Muscle layer of colon (tissue), 2 donors: ENCODE measurements around the gene NRP1.

Experiments used
- H3K27ac ChIP-seq: one replicate; pipeline ENCODE4 v1.7.0; 2013; ENCODE audit warnings: low read depth, mild to moderate bottlenecking, low read length, moderate library complexity
- H3K27me3 ChIP-seq, 2 donors: one replicate each; pipeline ENCODE4 v1.7.0; 2013; ENCODE audit warnings: low read length in 2 of 2, mild to moderate bottlenecking in 2 of 2; ENCODE audit not compliant: insufficient read depth in 2 of 2, control insufficient read depth in 1 of 2
- H3K36me3 ChIP-seq: one replicate; pipeline ENCODE4 v1.7.0; 2013; ENCODE audit warnings: mild to moderate bottlenecking, low read length; ENCODE audit not compliant: insufficient read depth
- H3K4me1 ChIP-seq: one replicate; pipeline ENCODE4 v1.7.0; 2013; ENCODE audit warnings: mild to moderate bottlenecking, low read length; ENCODE audit not compliant: insufficient read depth
- H3K4me3 ChIP-seq, 2 donors: one replicate each; pipeline ENCODE4 v1.7.0; 2013; ENCODE audit warnings: low read length in 2 of 2, low read depth in 1 of 2, mild to moderate bottlenecking in 1 of 2, moderate library complexity in 1 of 2
- H3K9ac ChIP-seq: one replicate; pipeline ENCODE4 v1.7.0; 2013; ENCODE audit warnings: low read length
- H3K9me3 ChIP-seq: one replicate; pipeline ENCODE4 v1.7.0; 2013; ENCODE audit warnings: mild to moderate bottlenecking, low read length
- donor health status: abdominal sarcoma.
- donor health status: Adenocarcinoma of cecum.

Gene NRP1

DNA sequence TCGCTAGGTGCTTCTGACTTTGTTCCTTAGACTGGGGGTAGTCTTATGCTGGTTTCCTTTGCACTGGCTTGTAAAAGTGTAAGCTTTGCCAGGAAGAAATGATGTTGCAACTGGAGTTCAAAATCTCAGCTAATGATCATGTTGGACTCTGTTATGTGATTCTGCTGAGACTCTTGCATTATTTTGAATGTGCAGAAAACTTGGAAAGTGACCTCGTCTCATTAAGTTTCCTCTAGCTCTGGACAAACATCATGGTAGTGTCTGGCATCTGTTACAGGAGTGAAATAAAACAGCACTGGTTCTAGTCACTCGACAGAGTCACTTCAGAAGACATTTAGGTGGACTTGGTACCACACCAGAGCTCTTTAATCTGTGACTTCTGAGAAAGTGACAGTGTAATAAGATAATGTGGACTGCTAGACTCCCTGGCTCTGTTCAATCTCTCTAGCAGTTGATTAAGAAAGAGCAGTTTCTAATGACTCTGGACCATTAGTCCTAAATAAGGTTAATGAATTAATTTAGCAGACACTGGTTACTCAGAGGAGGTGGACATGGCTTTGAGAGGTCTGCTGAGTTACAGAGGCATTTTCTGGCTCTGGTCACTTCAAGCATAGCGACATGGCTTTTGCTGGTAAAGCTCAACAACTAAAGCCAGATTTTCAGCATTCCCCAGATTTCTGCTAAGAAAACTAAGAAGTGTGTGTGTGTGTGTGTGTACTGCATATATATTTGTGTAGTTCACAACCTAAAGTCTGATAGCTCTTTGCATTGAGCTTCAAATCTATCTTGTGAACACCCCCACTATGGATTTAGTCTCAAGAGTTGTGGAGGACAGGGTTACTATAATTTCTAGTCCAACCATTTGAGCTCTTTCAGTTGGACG, 2.0 kb downstream of the NRP1 start:
- Histone ChIP-seq H3K27ac (peak overlapping the region; percentile 30), H3K9ac (peak overlapping the region; percentile 39), H3K9me3 (no peaks in the 10 kb centered on the region), H3K36me3 (no peaks in the 10 kb centered on the region), H3K4me3 (peak overlapping the region; percentile 24 to 82), H3K27me3 (no peaks in the 10 kb centered on the region), H3K4me1 (peaks cover 17% of the 10 kb centered on the region)

GRCh38 chr10:33331379-33331694, 3.1 kb downstream of the NRP1 start:
- no peaks in the 10 kb centered on the region for H3K9me3 ChIP-seq
- H3K9ac ChIP-seq: no peak overlapping the region
- no peaks in the 10 kb centered on the region for H3K36me3 ChIP-seq
- H3K4me3 ChIP-seq: peak overlapping the region in 1 of 2 donors; percentile 82
- H3K27me3 ChIP-seq: no peaks in the 10 kb centered on the region
- H3K27ac ChIP-seq: no peak overlapping the region
- H3K4me1 ChIP-seq: peaks cover 18% of the 10 kb centered on the region

- peak overlapping the region; percentile 54 for H3K27ac ChIP-seq
Measured at GRCh38 chr10:33330543-33331378, 3.7 kb downstream of the NRP1 start.

GRCh38 chr10:33329178-33329577, 5.3 kb downstream of the NRP1 start:
- H3K4me1 ChIP-seq: peaks cover 27% of the 10 kb centered on the region
- H3K9me3 ChIP-seq: no peaks in the 10 kb centered on the region
- no peak overlapping the region for H3K27ac ChIP-seq
- no peaks in the 10 kb centered on the region for H3K27me3 ChIP-seq
- no peak overlapping the region for H3K4me3 ChIP-seq
- no peaks in the 10 kb centered on the region for H3K36me3 ChIP-seq
- H3K9ac ChIP-seq: no peak overlapping the region

More at GRCh38 chr10:33330543-33331378, 3.7 kb downstream of the NRP1 start:
- no peaks in the 10 kb centered on the region for H3K27me3 ChIP-seq
- peaks cover 24% of the 10 kb centered on the region for H3K4me1 ChIP-seq
- no peaks in the 10 kb centered on the region for H3K36me3 ChIP-seq
- no peak overlapping the region for H3K9ac ChIP-seq
- H3K4me3 ChIP-seq: peak overlapping the region; percentile 18 to 82
- H3K9me3 ChIP-seq: no peaks in the 10 kb centered on the region

GRCh38 chr10:33328253-33328652, 6.2 kb downstream of the NRP1 start:
- Histone ChIP-seq H3K27ac (no peak overlapping the region), H3K4me1 (peaks cover 27% of the 10 kb centered on the region), H3K27me3 (no peaks in the 10 kb centered on the region), H3K36me3 (no peaks in the 10 kb centered on the region), H3K4me3 (no peak overlapping the region), H3K9me3 (no peaks in the 10 kb centered on the region), H3K9ac (no peak overlapping the region)

- no peak overlapping the region for H3K27ac ChIP-seq
- H3K9me3 ChIP-seq: no peaks in the 10 kb centered on the region
- H3K4me1 ChIP-seq: peaks cover 27% of the 10 kb centered on the region
- H3K9ac ChIP-seq: no peak overlapping the region
- H3K4me3 ChIP-seq: no peak overlapping the region
- H3K36me3 ChIP-seq: no peaks in the 10 kb centered on the region
- no peaks in the 10 kb centered on the region for H3K27me3 ChIP-seq
Measured at GRCh38 chr10:33327751-33328150, 6.7 kb downstream of the NRP1 start.

DNA sequence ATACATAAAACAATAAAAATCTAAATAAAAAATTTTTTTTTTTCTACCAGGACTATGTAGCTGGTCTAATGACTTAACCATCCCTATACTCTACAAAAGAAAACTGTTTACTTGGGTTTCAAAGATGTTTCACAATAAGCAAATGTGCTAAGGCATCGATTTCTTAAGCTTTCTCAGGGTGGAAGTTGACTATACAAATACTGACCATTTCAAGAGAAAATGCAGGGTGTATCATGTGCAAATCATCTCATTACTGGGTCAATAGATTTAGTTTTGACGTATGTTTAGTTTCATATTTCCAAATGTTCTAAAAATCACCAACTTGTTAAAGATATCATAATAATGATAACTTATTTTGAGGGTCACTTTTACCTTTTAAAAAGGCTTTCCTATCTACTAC, 7.5 kb downstream of the NRP1 start:
- Histone ChIP-seq H3K4me3 (no peak overlapping the region), H3K9me3 (no peaks in the 10 kb centered on the region), H3K27ac (no peak overlapping the region), H3K36me3 (no peaks in the 10 kb centered on the region), H3K4me1 (peaks cover 24% of the 10 kb centered on the region), H3K9ac (no peak overlapping the region), H3K27me3 (no peaks in the 10 kb centered on the region)

DNA sequence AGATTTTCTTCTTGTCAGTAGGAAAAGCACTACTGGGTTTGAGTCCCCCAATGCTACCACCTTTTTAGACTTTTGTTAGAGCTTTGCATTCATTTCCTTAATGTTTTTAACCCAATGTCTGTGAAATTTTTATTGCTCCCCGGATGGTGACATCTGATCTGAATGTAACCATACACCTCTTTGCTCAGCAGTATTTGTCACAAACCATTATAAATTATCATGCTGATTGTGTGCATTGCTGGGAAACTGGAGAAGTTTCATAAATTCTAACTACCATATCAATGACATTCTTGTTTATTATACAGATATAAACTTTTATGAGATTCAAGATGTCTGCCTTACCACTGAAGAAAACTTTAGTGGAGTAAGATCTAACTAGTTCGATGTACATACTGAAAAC, 8.5 kb downstream of the NRP1 start:
- H3K36me3 ChIP-seq: no peaks in the 10 kb centered on the region
- peaks cover 26% of the 10 kb centered on the region for H3K4me1 ChIP-seq
- no peak overlapping the region for H3K9ac ChIP-seq
- H3K27me3 ChIP-seq: no peaks in the 10 kb centered on the region
- H3K27ac ChIP-seq: no peak overlapping the region
- no peaks in the 10 kb centered on the region for H3K9me3 ChIP-seq
- no peak overlapping the region for H3K4me3 ChIP-seq

DNA sequence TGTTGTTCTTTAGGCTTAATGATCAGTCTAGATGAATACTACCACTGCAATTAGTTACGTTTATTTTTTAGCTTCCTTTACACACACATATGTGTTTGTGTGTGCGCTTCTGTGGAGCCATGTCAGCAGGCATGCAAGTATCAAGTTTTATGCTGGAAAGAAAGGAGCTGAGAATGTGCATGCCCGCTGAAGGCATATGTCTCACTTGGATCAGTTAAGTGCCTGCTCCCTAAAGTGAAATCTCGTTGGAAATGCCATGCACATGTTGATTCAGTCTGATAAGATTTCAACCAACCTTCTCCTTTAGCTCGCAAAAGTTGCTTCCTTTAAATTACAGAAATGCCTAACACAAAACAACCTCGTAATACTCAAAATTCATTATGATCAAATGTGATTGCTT, 10.7 kb downstream of the NRP1 start:
- H3K27ac ChIP-seq: no peak overlapping the region
- H3K4me3 ChIP-seq: no peak overlapping the region
- peaks cover 26% of the 10 kb centered on the region for H3K4me1 ChIP-seq
- H3K9me3 ChIP-seq: no peaks in the 10 kb centered on the region
- no peaks in the 10 kb centered on the region for H3K36me3 ChIP-seq
- no peaks in the 10 kb centered on the region for H3K27me3 ChIP-seq
- no peak overlapping the region for H3K9ac ChIP-seq

DNA sequence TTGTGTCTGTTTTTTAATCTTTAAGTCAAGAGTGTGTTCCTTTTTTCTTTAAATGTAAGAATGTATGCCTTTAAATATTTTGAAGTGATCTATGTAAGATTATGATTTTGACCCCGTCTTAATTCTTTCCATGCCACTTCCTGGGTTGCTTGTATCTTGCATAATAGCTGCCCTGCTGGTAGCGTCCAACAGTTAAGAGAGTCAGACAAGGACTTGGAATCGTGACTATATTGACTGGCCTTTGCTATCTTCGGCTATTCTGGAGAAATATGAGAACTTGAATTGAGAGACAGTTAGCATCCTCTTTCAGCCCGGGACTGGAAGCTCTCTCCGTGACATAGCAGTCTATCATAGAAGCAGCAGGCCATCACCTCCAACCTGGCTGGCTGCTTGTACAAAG, 13.0 kb downstream of the NRP1 start:
- no peak overlapping the region for H3K4me3 ChIP-seq
- no peak overlapping the region for H3K9ac ChIP-seq
- H3K36me3 ChIP-seq: no peaks in the 10 kb centered on the region
- H3K27ac ChIP-seq: no peak overlapping the region
- H3K27me3 ChIP-seq: no peaks in the 10 kb centered on the region
- no peaks in the 10 kb centered on the region for H3K9me3 ChIP-seq
- peaks cover 38% of the 10 kb centered on the region for H3K4me1 ChIP-seq

DNA sequence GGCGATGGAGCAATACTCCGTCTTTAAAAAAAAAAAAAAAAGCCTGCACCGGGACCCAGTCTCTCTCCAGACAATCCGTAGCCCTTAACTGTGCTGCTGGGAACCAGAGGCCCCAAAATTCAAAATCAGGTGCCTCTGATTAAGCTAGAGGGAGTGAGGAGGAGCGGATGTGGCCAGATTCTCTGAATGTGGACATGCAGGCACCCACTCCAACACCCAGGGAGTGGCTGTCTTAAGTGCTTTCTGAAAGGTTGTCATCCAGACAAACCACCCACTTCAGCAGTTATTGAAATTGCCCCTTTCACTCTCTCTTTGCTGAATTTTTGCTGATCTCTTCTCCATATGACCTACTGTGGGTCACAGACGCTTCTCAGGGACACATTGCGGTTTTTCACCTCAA, 14.2 kb downstream of the NRP1 start:
- Histone ChIP-seq H3K27ac (no peak overlapping the region), H3K4me3 (no peak overlapping the region)

More for the DNA sequence above, 14.2 kb downstream of the NRP1 start:
- peaks cover 30% of the 10 kb centered on the region for H3K4me1 ChIP-seq
- no peak overlapping the region for H3K9ac ChIP-seq
- no peaks in the 10 kb centered on the region for H3K9me3 ChIP-seq
- H3K27me3 ChIP-seq: no peaks in the 10 kb centered on the region
- no peaks in the 10 kb centered on the region for H3K36me3 ChIP-seq
